GM12878 (cell line): ENCODE measurements around the gene KCNH6.

Experiments
- CEBPB ChIP-seq, 2 experiments: fragments of 150-350 bp in 1 of 2; IDR thresholded peaks; 2 replicates each; pipeline ENCODE4 v1.6.1; 2012 to 2014; ENCODE audit warnings: low read depth in 2 of 2, low read length in 2 of 2, borderline replicate concordance in 1 of 2, inconsistent platforms in 1 of 2
- CHD1 ChIP-seq: IDR thresholded peaks from 2 replicates; pipeline ENCODE4 v1.6.1; 2012; ENCODE audit warnings: low read depth, low read length, improper control_type of control experiment
- HDAC6 ChIP-seq: fragments of 200-600 bp; sonication (generic); IDR thresholded peaks from one replicate; pipeline ENCODE4 v1.8.0; 2017; ENCODE audit warnings: antibody characterized with exemption; ENCODE audit not compliant: unreplicated experiment
- NR2C2 ChIP-seq: IDR thresholded peaks from 2 replicates; pipeline ENCODE4 v1.6.1; 2011; ENCODE audit warnings: borderline replicate concordance, low read depth; ENCODE audit not compliant: control insufficient read depth, insufficient read length
- POLR2A ChIP-seq: IDR thresholded peaks from 2 replicates; pipeline ENCODE4 v1.6.1; 2011; ENCODE audit warnings: low read depth, mild to moderate bottlenecking, low read length
- POLR2AphosphoS5 ChIP-seq: IDR thresholded peaks from 2 replicates; pipeline ENCODE4 v1.6.1; 2011; ENCODE audit warnings: mild to moderate bottlenecking, low read length, inconsistent platforms
- RAD21 ChIP-seq: IDR thresholded peaks from 2 replicates; pipeline ENCODE4 v1.6.1; 2011; ENCODE audit warnings: mild to moderate bottlenecking, low read depth, low read length, moderate library complexity; ENCODE audit not compliant: insufficient read depth
- SREBF2 ChIP-seq: IDR thresholded peaks from 2 replicates; pipeline ENCODE4 v1.6.1; 2012; ENCODE audit warnings: mild to moderate bottlenecking, low read length
- YBX1 ChIP-seq: fragments of 450-650 bp; IDR thresholded peaks from 2 replicates; pipeline ENCODE4 v1.6.1; 2016; ENCODE audit warnings: antibody characterized with exemption
- ZSCAN29 ChIP-seq: fragments of 450-650 bp; IDR thresholded peaks from 2 replicates; pipeline ENCODE4 v1.6.1; 2017; ENCODE audit warnings: mild to moderate bottlenecking, moderate library complexity
- TF ChIP-seq, protein P1 (sequence below), 3 experiments: IDR thresholded peaks in 2 of 3; conservative IDR thresholded peaks in 1 of 3; 2 replicates each; pipeline ENCODE4 v1.5.1; 2011; ENCODE audit warnings: low read depth in 3 of 3, low read length in 3 of 3, mild to moderate bottlenecking in 3 of 3, control low read depth in 2 of 3, moderate library complexity in 2 of 3, inconsistent platforms in 1 of 3, mixed read lengths in 1 of 3; ENCODE audit not compliant: control insufficient read depth in 2 of 3, insufficient read depth in 1 of 3; ENCODE audit errors: extremely low read depth in 1 of 3

DNA sequence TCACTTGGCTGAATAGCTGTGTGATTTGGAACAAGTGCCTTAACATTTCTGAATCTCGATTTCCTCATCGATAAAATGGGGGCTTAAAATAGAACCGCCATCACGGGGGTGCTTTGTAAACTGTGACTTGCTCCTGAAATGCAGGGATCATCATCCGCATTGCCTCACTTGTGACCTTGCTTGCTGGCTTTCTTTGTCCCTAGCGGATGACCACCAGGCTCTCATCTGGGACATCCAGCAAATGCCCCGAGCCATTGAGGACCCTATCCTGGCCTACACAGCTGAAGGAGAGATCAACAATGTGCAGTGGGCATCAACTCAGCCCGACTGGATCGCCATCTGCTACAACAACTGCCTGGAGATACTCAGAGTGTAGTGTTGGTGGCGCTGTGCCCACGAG, 65.6 kb downstream of the KCNH6 start:
- TF ChIP-seq CHD1 (no peak), ZSCAN29 (no peak), POLR2A (no peak), HDAC6 (no peak), CEBPB (IDR thresholded peaks at IDR 0.05; ENCODE audit: borderline replicate concordance in 1 of 2, low read depth in 2 of 2, low read length in 2 of 2) (no peak), POLR2AphosphoS5 (no peak), YBX1 (no peak), NR2C2 (no peak), RAD21 (no peak), SREBF2 (no peak)
- TF ChIP-seq, protein P1, sequence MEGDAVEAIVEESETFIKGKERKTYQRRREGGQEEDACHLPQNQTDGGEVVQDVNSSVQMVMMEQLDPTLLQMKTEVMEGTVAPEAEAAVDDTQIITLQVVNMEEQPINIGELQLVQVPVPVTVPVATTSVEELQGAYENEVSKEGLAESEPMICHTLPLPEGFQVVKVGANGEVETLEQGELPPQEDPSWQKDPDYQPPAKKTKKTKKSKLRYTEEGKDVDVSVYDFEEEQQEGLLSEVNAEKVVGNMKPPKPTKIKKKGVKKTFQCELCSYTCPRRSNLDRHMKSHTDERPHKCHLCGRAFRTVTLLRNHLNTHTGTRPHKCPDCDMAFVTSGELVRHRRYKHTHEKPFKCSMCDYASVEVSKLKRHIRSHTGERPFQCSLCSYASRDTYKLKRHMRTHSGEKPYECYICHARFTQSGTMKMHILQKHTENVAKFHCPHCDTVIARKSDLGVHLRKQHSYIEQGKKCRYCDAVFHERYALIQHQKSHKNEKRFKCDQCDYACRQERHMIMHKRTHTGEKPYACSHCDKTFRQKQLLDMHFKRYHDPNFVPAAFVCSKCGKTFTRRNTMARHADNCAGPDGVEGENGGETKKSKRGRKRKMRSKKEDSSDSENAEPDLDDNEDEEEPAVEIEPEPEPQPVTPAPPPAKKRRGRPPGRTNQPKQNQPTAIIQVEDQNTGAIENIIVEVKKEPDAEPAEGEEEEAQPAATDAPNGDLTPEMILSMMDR (IDR thresholded peaks at IDR 0.05 in 2 of 3, conservative IDR thresholded peaks at IDR 0.05 in 1 of 3; ENCODE audit: control insufficient read depth in 2 of 3, extremely low read depth in 1 of 3, insufficient read depth in 1 of 3, low read depth in 3 of 3, low read length in 3 of 3): no peak
